A549 (cell line): Measurements from ENCODE around the gene EEF1B2.

Source experiments
- EHMT2 ChIP-seq: fragments of 200-600 bp; sonication (generic); IDR thresholded peaks from 2 replicates; pipeline ENCODE4 v1.6.1; 2016; ENCODE audit warnings: antibody characterized with exemption, low read depth, mild to moderate bottlenecking, moderate library complexity
- ELK1 ChIP-seq: fragments of 150-350 bp; IDR thresholded peaks from 2 replicates; pipeline ENCODE4 v1.6.1; 2014; ENCODE audit warnings: low read depth, mild to moderate bottlenecking, low read length
- EP300 ChIP-seq, 2 experiments: fragments of >200 bp; sonication (Bioruptor Twin); formaldehyde crosslinking; IDR thresholded peaks; 2 replicates in 1 of 2; 3 replicates in 1 of 2; pipeline ENCODE4 v1.6.1; 2016 to 2017
- HDAC2 ChIP-seq: fragments of 200-600 bp; sonication (generic); IDR thresholded peaks from 2 replicates; pipeline ENCODE4 v1.6.1; 2016
- MAFK ChIP-seq: fragments of 450-650 bp; IDR thresholded peaks from 2 replicates; pipeline ENCODE4 v1.6.1; 2014; ENCODE audit not compliant: partially characterized antibody
- NR3C1 ChIP-seq: fragments of >200 bp; sonication (Bioruptor Twin); formaldehyde crosslinking; IDR thresholded peaks from 3 replicates; pipeline ENCODE4 v1.6.1; 2017
- POLR2A ChIP-seq: IDR thresholded peaks from 2 replicates; pipeline ENCODE4 v1.6.1; 2012; ENCODE audit warnings: mild to moderate bottlenecking, low read length
- RARB ChIP-seq: fragments of 250-450 bp; sonication (Bioruptor Pico); IDR thresholded peaks from 2 replicates; pipeline ENCODE4 v1.8.0; 2021; ENCODE audit warnings: mild to moderate bottlenecking, moderate library complexity
- SREBF2 ChIP-seq: fragments of 450-650 bp; IDR thresholded peaks from 2 replicates; pipeline ENCODE4 v1.6.1; 2014; ENCODE audit warnings: mild to moderate bottlenecking, moderate library complexity
- TF ChIP-seq, protein P1 (sequence below): fragments of 200-600 bp; sonication (generic); IDR thresholded peaks from 2 replicates; pipeline ENCODE4 v1.6.1; 2016; ENCODE audit warnings: antibody characterized with exemption, mild to moderate bottlenecking, moderate library complexity
- TF ChIP-seq, protein P2 (sequence below): fragments of >200 bp; sonication (Bioruptor Twin); formaldehyde crosslinking; IDR thresholded peaks from 3 replicates; pipeline ENCODE4 v1.5.1; 2016
- TF ChIP-seq, protein P3 (sequence below): fragments of 450-650 bp; IDR thresholded peaks from 2 replicates; pipeline ENCODE4 v1.6.1; 2014; ENCODE audit warnings: antibody characterized with exemption
- TF ChIP-seq, protein P4 (sequence below): IDR thresholded peaks from 2 replicates; pipeline ENCODE4 v1.6.1; 2012

GRCh38 chr2:206160807-206161179, 1.1 kb downstream of the EEF1B2 start:
- TF ChIP-seq EHMT2 (no peak), HDAC2 (no peak), POLR2A (no peak), NR3C1 (no peak), ELK1 (no peak), EP300 (IDR thresholded peaks at IDR 0.05) (no peak), SREBF2 (no peak), RARB (no peak), MAFK (no peak)
- TF ChIP-seq, protein P1, sequence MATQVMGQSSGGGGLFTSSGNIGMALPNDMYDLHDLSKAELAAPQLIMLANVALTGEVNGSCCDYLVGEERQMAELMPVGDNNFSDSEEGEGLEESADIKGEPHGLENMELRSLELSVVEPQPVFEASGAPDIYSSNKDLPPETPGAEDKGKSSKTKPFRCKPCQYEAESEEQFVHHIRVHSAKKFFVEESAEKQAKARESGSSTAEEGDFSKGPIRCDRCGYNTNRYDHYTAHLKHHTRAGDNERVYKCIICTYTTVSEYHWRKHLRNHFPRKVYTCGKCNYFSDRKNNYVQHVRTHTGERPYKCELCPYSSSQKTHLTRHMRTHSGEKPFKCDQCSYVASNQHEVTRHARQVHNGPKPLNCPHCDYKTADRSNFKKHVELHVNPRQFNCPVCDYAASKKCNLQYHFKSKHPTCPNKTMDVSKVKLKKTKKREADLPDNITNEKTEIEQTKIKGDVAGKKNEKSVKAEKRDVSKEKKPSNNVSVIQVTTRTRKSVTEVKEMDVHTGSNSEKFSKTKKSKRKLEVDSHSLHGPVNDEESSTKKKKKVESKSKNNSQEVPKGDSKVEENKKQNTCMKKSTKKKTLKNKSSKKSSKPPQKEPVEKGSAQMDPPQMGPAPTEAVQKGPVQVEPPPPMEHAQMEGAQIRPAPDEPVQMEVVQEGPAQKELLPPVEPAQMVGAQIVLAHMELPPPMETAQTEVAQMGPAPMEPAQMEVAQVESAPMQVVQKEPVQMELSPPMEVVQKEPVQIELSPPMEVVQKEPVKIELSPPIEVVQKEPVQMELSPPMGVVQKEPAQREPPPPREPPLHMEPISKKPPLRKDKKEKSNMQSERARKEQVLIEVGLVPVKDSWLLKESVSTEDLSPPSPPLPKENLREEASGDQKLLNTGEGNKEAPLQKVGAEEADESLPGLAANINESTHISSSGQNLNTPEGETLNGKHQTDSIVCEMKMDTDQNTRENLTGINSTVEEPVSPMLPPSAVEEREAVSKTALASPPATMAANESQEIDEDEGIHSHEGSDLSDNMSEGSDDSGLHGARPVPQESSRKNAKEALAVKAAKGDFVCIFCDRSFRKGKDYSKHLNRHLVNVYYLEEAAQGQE = no peak
- TF ChIP-seq, protein P2, sequence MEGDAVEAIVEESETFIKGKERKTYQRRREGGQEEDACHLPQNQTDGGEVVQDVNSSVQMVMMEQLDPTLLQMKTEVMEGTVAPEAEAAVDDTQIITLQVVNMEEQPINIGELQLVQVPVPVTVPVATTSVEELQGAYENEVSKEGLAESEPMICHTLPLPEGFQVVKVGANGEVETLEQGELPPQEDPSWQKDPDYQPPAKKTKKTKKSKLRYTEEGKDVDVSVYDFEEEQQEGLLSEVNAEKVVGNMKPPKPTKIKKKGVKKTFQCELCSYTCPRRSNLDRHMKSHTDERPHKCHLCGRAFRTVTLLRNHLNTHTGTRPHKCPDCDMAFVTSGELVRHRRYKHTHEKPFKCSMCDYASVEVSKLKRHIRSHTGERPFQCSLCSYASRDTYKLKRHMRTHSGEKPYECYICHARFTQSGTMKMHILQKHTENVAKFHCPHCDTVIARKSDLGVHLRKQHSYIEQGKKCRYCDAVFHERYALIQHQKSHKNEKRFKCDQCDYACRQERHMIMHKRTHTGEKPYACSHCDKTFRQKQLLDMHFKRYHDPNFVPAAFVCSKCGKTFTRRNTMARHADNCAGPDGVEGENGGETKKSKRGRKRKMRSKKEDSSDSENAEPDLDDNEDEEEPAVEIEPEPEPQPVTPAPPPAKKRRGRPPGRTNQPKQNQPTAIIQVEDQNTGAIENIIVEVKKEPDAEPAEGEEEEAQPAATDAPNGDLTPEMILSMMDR = no peak
- TF ChIP-seq, protein P3, sequence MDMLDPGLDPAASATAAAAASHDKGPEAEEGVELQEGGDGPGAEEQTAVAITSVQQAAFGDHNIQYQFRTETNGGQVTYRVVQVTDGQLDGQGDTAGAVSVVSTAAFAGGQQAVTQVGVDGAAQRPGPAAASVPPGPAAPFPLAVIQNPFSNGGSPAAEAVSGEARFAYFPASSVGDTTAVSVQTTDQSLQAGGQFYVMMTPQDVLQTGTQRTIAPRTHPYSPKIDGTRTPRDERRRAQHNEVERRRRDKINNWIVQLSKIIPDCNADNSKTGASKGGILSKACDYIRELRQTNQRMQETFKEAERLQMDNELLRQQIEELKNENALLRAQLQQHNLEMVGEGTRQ = no peak
- TF ChIP-seq, protein P4, sequence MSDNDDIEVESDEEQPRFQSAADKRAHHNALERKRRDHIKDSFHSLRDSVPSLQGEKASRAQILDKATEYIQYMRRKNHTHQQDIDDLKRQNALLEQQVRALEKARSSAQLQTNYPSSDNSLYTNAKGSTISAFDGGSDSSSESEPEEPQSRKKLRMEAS = no peak
